ENCODE measurements around the gene C17orf114.
A peak's percentile ranks its signal among the peaks of the same experiment; 100 is the strongest.

The C17orf114 gene

DNA sequence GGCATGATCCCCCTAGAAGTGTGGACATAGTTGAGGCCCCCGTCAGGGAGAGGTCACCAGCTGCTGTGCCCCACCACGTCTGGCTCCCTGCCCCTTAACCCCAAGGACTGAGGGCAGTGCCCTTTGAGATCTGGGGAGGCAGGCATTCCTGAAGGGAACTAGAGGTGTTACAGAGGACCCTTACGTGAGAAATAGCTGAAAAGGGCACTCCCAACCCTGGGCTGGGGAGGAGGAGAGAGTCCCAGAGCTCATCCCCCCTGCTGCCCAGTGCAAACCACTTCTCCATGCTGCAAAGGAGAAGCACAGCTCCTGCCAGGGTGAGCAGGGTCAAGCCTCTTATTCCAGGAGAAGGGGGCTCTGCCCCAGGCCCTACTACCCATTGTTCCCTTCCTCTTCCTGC, 20.7 kb upstream of the C17orf114 start:
- H2BK120ac ChIP-seq (ENCODE audit: low read depth, low read length): no peak overlapping the region
- no peak overlapping the region for H3K14ac ChIP-seq (ENCODE audit: low read length)

GRCh38 chr17:4818276-4818675, 16.1 kb upstream of the C17orf114 start:
- no peak overlapping the region for H3K18ac ChIP-seq (ENCODE audit: low read length)
- no peak overlapping the region for H2BK15ac ChIP-seq (ENCODE audit: low read length)
- no peaks in the 10 kb centered on the region for H3K27me3 ChIP-seq (ENCODE audit: control insufficient read depth in 3 of 3, insufficient read depth in 3 of 3, low read depth in 1 of 3, low read length in 3 of 3)
- H4K91ac ChIP-seq (ENCODE audit: low read depth, low read length, poor library complexity): no peak overlapping the region
- H3K14ac ChIP-seq (ENCODE audit: low read length): no peak overlapping the region
- no peak for DNase-seq (ENCODE audit: low spot score)
- peaks cover 38 to 73% of the 10 kb centered on the region in 2 donors for H3K36me3 ChIP-seq (replicated peaks in 1 of 2; ENCODE audit: control insufficient read depth in 2 of 2, insufficient read depth in 2 of 2, low read length in 2 of 2)
- peak overlapping the region; percentile 30 for H3K9ac ChIP-seq (ENCODE audit: low read depth, low read length, poor library complexity)
- no peak overlapping the region for H2AFZ ChIP-seq (ENCODE audit: low read length)
- H3K79me1 ChIP-seq (ENCODE audit: low read depth, low read length): peaks cover 2% of the 10 kb centered on the region
- no peak overlapping the region for H3K4me3 ChIP-seq (ENCODE audit: low read length in 2 of 2)
- no peak overlapping the region for H3K4me2 ChIP-seq (ENCODE audit: insufficient read depth, low read length, poor library complexity, severe bottlenecking)
- WGBS, 2 donors (ENCODE audit: extremely low coverage in 2 of 2, insufficient read length in 2 of 2, insufficient replicate concordance in 1 of 2): no CpG with 5 or more reads among the region's 12 CpGs
- H2AK5ac ChIP-seq (ENCODE audit: low read depth, low read length): no peak overlapping the region
- peaks cover 0 to 1% of the 10 kb centered on the region in 2 donors for H3K9me3 ChIP-seq (replicated peaks in 1 of 2; ENCODE audit: control insufficient read depth in 2 of 2, insufficient read depth in 1 of 2, low read depth in 1 of 2, low read length in 2 of 2)
- H3K4ac ChIP-seq (ENCODE audit: low read length): no peak overlapping the region
- no peak overlapping the region for H2BK120ac ChIP-seq (ENCODE audit: low read depth, low read length)
- H3K27ac ChIP-seq (replicated peaks; ENCODE audit: low read length): no peak overlapping the region
- no peak overlapping the region for H2BK12ac ChIP-seq (ENCODE audit: low read length)
- H3K23ac ChIP-seq (ENCODE audit: low read depth, low read length, poor library complexity): no peak overlapping the region
- H3K4me1 ChIP-seq (ENCODE audit: control insufficient read depth in 2 of 2, insufficient read depth in 1 of 2, low read depth in 1 of 2, low read length in 2 of 2): no peaks in the 10 kb centered on the region
- no peak overlapping the region for H4K8ac ChIP-seq (ENCODE audit: low read depth, low read length)
- H2BK5ac ChIP-seq (ENCODE audit: low read length): no peak overlapping the region

More for the DNA sequence above, 20.7 kb upstream of the C17orf114 start:
- WGBS, 2 donors (ENCODE audit: extremely low coverage in 2 of 2, insufficient read length in 2 of 2, insufficient replicate concordance in 1 of 2): no CpG with 5 or more reads among the region's 3 CpGs
- Histone ChIP-seq H3K9me3 (replicated peaks in 1 of 2; ENCODE audit: control insufficient read depth in 2 of 2, insufficient read depth in 1 of 2, low read depth in 1 of 2, low read length in 2 of 2) (no peaks in the 10 kb centered on the region), H3K27ac (replicated peaks; ENCODE audit: low read length) (no peak overlapping the region), H3K27me3 (ENCODE audit: control insufficient read depth in 3 of 3, insufficient read depth in 3 of 3, low read depth in 1 of 3, low read length in 3 of 3) (no peaks in the 10 kb centered on the region), H2AK5ac (ENCODE audit: low read depth, low read length) (no peak overlapping the region), H2AFZ (ENCODE audit: low read length) (no peak overlapping the region), H3K4me3 (ENCODE audit: low read length in 2 of 2) (no peak overlapping the region), H2BK12ac (ENCODE audit: low read length) (no peak overlapping the region), H2BK5ac (ENCODE audit: low read length) (peak overlapping the region; percentile 71), H3K9ac (ENCODE audit: low read depth, low read length, poor library complexity) (peak overlapping the region; percentile 4), H4K8ac (ENCODE audit: low read depth, low read length) (no peak overlapping the region), H3K23ac (ENCODE audit: low read depth, low read length, poor library complexity) (no peak overlapping the region), H3K79me1 (ENCODE audit: low read depth, low read length) (no peaks in the 10 kb centered on the region), H3K4ac (ENCODE audit: low read length) (no peak overlapping the region), H3K4me1 (ENCODE audit: control insufficient read depth in 2 of 2, insufficient read depth in 1 of 2, low read depth in 1 of 2, low read length in 2 of 2) (peaks cover 0 to 3% of the 10 kb centered on the region in 2 donors), H3K18ac (ENCODE audit: low read length) (no peak overlapping the region), H2BK15ac (ENCODE audit: low read length) (no peak overlapping the region), H3K4me2 (ENCODE audit: insufficient read depth, low read length, poor library complexity, severe bottlenecking) (no peak overlapping the region), H4K91ac (ENCODE audit: low read depth, low read length, poor library complexity) (no peak overlapping the region), H3K36me3 (replicated peaks in 1 of 2; ENCODE audit: control insufficient read depth in 2 of 2, insufficient read depth in 2 of 2, low read length in 2 of 2) (peaks cover 18 to 42% of the 10 kb centered on the region in 2 donors)
- DNase-seq (ENCODE audit: low spot score): no peak

DNA sequence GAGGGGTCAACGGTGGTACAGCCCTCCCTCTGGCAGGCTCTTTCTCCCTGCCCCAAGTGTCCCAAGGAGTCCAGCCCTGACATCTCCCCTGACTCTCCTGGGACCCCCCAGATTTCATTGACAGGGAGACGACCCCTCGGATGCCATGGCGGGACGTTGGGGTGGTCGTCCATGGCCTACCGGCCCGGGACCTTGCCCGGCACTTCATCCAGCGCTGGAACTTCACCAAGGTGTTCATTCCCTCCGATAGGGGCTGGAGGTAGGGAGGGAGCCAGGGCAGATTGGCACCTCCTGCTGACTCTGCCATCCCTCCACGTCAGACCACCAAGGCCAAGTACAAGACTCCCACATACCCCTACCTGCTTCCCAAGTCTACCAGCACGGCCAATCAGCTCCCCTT, 14.7 kb upstream of the C17orf114 start:
- Histone ChIP-seq H3K4ac (ENCODE audit: low read length) (no peak overlapping the region), H3K23ac (ENCODE audit: low read depth, low read length, poor library complexity) (no peak overlapping the region), H3K27me3 (ENCODE audit: control insufficient read depth in 3 of 3, insufficient read depth in 3 of 3, low read depth in 1 of 3, low read length in 3 of 3) (no peaks in the 10 kb centered on the region), H4K91ac (ENCODE audit: low read depth, low read length, poor library complexity) (no peak overlapping the region), H3K4me2 (ENCODE audit: insufficient read depth, low read length, poor library complexity, severe bottlenecking) (no peak overlapping the region), H3K79me1 (ENCODE audit: low read depth, low read length) (peaks cover 2% of the 10 kb centered on the region), H3K27ac (replicated peaks; ENCODE audit: low read length) (no peak overlapping the region), H2BK5ac (ENCODE audit: low read length) (no peak overlapping the region), H3K18ac (ENCODE audit: low read length) (no peak overlapping the region), H2BK15ac (ENCODE audit: low read length) (no peak overlapping the region), H2BK120ac (ENCODE audit: low read depth, low read length) (no peak overlapping the region), H3K4me3 (ENCODE audit: low read length in 2 of 2) (no peak overlapping the region), H3K9me3 (replicated peaks in 1 of 2; ENCODE audit: control insufficient read depth in 2 of 2, insufficient read depth in 1 of 2, low read depth in 1 of 2, low read length in 2 of 2) (peaks cover 0 to 1% of the 10 kb centered on the region in 2 donors), H3K9ac (ENCODE audit: low read depth, low read length, poor library complexity) (no peak overlapping the region), H2AFZ (ENCODE audit: low read length) (no peak overlapping the region), H3K4me1 (ENCODE audit: control insufficient read depth in 2 of 2, insufficient read depth in 1 of 2, low read depth in 1 of 2, low read length in 2 of 2) (no peaks in the 10 kb centered on the region), H3K14ac (ENCODE audit: low read length) (no peak overlapping the region), H2BK12ac (ENCODE audit: low read length) (no peak overlapping the region), H2AK5ac (ENCODE audit: low read depth, low read length) (no peak overlapping the region), H4K8ac (ENCODE audit: low read depth, low read length) (no peak overlapping the region), H3K36me3 (replicated peaks in 1 of 2; ENCODE audit: control insufficient read depth in 2 of 2, insufficient read depth in 2 of 2, low read length in 2 of 2) (peaks cover 33 to 67% of the 10 kb centered on the region in 2 donors)
- no CpG with 5 or more reads among the region's 13 CpGs for WGBS, 2 donors (ENCODE audit: extremely low coverage in 2 of 2, insufficient read length in 2 of 2, insufficient replicate concordance in 1 of 2)
- no peak for DNase-seq (ENCODE audit: low spot score)

GRCh38 chr17:4815043-4815675, 13.0 kb upstream of the C17orf114 start:
- no peak overlapping the region for H3K9ac ChIP-seq (ENCODE audit: low read depth, low read length, poor library complexity)
- peaks cover 2% of the 10 kb centered on the region for H3K79me1 ChIP-seq (ENCODE audit: low read depth, low read length)
- H3K36me3 ChIP-seq (replicated peaks in 1 of 2; ENCODE audit: control insufficient read depth in 2 of 2, insufficient read depth in 2 of 2, low read length in 2 of 2): peaks cover 41 to 70% of the 10 kb centered on the region in 2 donors
- H3K27me3 ChIP-seq (ENCODE audit: control insufficient read depth in 3 of 3, insufficient read depth in 3 of 3, low read depth in 1 of 3, low read length in 3 of 3): no peaks in the 10 kb centered on the region
- 100% methylated on average over 1 of the region's 7 CpGs; no CpG with 5 or more reads in 1 of the 2 donors for WGBS, 2 donors (ENCODE audit: extremely low coverage in 2 of 2, insufficient read length in 2 of 2, insufficient replicate concordance in 1 of 2)
- peak overlapping the region in 1 of 2 donors; percentile 30 for H3K4me3 ChIP-seq (ENCODE audit: low read length in 2 of 2)
- no peak overlapping the region for H3K18ac ChIP-seq (ENCODE audit: low read length)
- no peak overlapping the region for H2BK120ac ChIP-seq (ENCODE audit: low read depth, low read length)
- H2BK15ac ChIP-seq (ENCODE audit: low read length): no peak overlapping the region
- no peak overlapping the region for H4K91ac ChIP-seq (ENCODE audit: low read depth, low read length, poor library complexity)
- no peak for DNase-seq (ENCODE audit: low spot score)
- H3K27ac ChIP-seq (replicated peaks; ENCODE audit: low read length): no peak overlapping the region
- peaks cover 0 to 1% of the 10 kb centered on the region in 2 donors for H3K9me3 ChIP-seq (replicated peaks in 1 of 2; ENCODE audit: control insufficient read depth in 2 of 2, insufficient read depth in 1 of 2, low read depth in 1 of 2, low read length in 2 of 2)
- H3K23ac ChIP-seq (ENCODE audit: low read depth, low read length, poor library complexity): no peak overlapping the region
- H3K14ac ChIP-seq (ENCODE audit: low read length): no peak overlapping the region
- H3K4me2 ChIP-seq (ENCODE audit: insufficient read depth, low read length, poor library complexity, severe bottlenecking): no peak overlapping the region
- no peak overlapping the region for H2BK5ac ChIP-seq (ENCODE audit: low read length)
- H2AK5ac ChIP-seq (ENCODE audit: low read depth, low read length): peak overlapping the region; percentile 28
- no peak overlapping the region for H3K4ac ChIP-seq (ENCODE audit: low read length)
- no peak overlapping the region for H2AFZ ChIP-seq (ENCODE audit: low read length)
- no peak overlapping the region for H2BK12ac ChIP-seq (ENCODE audit: low read length)
- no peaks in the 10 kb centered on the region for H3K4me1 ChIP-seq (ENCODE audit: control insufficient read depth in 2 of 2, insufficient read depth in 1 of 2, low read depth in 1 of 2, low read length in 2 of 2)
- H4K8ac ChIP-seq (ENCODE audit: low read depth, low read length): no peak overlapping the region

Data from neuronal stem cell (in vitro differentiated cells).